Tracheal epithelial cell (primary cell): Measurements from ENCODE around the gene ACAT2. TPM values are rescaled to one million over a fixed set of nuclear protein-coding genes. Genes with fewer than 3 reads are reported as not detected.

Source experiments
- total RNA-seq: library from RNA; depleted of rRNA; stranded (reverse); fragments of >200 nt; gene quantifications from 2 replicates; pipeline ENCODE4 v1.2.1, GENCODE V29; 2014

Gene ACAT2
- 29.2 and 87.5 TPM in 2 replicates for total RNA-seq

DNA sequence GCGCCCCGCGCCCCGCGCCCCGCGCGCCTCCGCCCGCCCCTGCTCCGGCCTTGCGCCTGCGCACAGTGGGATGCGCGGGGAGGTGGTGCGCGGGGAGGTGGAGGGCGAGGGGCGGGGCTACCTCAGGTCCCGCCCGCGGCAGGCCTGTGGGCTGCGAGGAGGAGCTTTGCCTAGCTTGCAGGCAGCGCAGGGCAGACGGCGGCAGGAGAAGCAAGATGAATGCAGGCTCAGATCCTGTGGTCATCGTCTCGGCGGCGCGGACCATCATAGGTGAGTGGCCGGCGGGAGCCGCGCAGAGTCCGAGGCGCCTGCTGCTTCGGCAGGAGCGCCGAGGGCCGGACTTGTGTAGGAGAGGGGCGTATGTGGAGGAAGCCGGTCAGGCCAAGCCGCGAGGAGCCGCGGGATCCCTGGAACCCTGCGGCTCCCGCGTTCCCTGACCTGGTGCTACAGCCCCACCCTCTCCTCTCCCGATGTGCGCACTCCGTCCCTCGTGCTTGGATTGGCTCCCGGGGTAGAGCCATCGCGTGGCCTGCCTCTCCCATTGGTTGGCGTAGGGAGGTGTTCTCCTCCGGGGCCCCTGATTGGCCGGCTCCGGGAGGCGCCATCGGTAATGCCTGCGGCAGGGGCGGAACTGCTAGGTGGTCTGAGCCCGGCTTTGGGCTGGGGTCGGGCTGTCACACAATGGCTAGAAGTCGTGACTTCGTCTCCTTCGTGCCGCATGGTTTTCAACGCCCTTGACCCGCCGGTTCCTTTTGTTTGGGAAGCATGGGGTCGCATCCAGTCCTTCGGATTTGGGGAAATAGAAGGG, at the start of gene ACAT2:
TSS of gene ACAT2 (plus strand) at position 173 of the 808 bp plus-strand sequence. CDS start at position 216, 43 bp downstream.

DNA sequence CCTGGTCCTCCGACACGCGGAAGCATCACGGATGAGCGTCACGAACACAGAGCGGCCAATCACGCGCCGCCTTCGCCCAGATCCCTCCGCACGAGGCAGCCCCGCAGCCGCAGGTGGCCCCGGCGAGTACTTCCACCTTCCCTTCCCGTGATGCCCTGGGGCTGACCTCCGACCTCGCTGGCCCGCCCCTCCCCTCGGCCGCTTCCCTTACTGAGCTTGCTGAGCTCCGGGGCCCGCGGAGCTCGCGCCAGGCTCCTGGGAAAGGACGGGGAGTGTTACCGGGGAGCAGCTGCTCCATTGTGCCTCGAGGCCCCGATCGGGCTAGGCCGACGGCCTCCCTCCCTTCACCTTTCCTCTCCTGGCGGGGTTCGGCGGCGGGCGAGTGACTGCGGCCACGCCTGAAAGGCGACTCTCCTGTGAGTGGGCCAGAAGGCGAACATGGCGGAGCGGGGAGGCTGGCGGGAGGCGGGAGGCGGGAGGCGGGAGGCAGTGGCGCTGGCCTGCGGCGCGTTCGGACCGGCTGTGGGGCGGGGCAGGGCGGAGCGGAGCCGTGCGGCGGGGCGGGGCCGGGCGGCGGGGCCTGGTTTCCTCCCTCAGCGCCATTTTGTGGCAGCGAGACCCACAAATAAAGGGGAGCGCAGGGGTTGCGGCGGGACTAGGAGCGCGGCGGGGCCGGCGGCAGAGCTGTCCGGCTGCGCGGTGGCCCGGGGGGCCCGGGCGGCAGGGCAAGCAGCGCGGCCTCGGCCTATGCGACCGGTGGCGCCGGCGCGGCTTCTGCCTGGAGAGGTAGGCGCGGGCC, 34.7 kb upstream of the ACAT2 start, which contains the start of gene WTAP:
TSS of gene WTAP (plus strand) at position 589 of the 799 bp plus-strand sequence. CDS start 8,760 bp downstream, outside the sequence.

DNA sequence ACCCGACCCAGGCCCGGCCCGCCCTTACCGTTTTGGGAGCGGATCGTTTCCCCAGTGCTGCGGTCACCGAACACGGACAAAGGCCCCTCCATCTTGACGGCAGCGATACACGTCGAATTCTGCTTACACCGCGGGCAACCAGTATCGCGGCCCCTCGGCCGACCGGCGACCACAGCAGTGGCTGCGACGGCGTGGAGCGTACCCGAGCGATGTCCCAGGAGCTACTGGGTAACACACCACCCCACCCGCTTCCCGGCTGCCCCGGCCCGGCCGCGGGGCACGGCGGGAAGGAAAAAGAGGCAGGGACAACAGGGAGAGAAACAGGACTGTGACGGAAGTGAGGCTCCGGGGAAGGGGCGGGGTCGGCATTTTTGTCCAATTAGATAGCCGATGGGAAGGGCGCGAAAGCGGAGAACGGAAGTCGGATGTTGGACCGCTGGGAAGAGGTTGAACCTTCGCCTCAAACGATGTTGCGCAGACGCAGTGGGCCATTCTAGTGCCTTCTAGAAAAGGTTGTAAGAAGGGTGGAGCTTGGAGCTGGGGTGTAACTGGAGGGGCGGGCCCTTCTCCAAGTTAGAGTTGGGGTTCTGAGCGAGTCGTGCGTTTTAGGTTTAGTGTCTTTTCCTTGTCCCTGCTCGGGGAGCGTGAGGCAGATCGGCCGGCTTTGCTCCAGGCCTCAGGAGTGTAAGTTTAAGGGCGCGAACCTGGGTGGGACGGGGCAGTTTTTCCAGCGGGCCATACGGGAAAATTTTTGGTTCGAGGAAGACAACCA, 27.7 kb downstream of the ACAT2 start, which contains the start of gene TCP1:
TSS of gene TCP1 (minus strand) at position 226 of the 772 bp plus-strand sequence. CDS start at position 92, 134 bp downstream.

DNA sequence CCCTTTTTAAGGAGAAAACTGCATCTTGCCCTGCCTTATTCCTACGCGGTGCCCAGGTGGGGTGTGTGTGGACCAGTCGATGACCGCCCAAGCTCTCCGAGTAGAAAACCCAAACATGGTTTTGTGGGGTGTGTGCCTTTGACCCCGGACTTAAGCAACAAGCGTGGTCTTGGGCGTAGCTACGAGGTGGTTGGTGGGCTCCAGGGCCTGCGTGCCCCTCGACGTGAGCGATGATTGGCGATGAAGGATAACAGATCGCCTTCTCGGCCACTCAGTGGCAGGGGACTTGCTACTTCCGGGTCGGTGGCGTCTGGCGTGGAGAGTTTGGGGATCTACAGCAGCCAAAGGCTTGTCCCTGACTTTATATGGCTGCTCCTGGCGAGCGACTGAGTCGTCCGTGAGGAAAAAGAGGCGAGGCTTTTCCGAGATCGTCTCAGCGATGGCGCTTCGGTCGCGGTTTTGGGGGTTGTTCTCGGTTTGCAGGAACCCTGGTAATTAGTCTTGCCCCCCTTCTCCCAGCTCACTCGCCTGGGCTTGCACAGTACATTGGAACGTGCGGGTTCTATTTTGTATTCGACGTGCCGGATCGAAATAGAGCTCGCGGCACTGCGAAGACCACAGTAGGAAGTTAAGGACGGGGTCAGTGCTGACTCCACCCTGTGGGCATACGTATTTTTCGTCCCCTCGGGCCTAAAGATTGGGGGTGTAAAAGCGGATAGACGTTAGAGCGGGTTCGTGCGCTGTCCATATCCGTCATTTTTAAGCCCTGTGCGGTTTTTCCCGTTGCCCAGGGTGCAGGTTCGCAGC, 28.5 kb downstream of the ACAT2 start, which contains the start of gene MRPL18:
TSS of gene MRPL18 (plus strand) at position 319 of the 807 bp plus-strand sequence. CDS start at position 440, 121 bp downstream.

DNA sequence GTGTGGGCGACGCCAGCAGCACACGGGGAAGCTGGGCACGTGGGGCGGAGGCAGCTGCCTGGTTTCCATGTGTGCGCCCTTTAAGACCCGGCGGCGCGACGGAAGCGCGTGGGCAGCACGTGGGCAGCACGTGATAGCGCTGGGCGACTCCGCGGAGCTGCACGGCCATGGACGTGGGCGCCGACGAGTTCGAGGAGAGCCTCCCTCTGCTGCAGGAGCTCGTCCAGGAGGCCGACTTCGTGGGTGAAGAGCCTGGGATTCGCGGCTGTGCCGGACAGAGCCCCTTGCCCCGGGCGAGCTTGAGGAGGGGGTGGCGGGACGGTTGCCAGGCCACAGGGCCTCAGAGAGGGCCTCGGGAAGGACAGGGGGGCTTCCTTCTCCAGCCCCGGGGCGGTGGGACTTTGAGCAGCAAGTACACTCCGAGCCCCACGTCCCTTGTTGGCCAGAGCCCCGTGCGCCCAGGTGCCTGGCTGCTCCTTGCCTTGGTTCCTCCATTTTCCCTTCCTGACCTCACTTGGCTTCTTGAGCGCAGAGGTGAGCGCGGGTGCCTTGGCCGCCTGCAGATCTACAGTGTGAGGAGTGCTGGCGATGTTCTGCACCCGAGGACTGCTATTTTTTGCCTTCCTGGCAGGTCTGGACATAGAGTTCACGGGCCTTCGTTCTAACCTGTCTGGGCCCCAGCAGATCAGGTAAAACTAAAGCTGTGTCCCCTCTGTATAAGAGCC, 38.5 kb downstream of the ACAT2 start, which contains the start of gene PNLDC1:
TSS of gene PNLDC1 (plus strand) at position 136 of the 725 bp plus-strand sequence. CDS start at position 168, 32 bp downstream.

Other genes starting within 250 kb of the ACAT2 start
- gene SOD2, start 68.8 kb upstream of the ACAT2 start, total RNA-seq: 59.7 and 767 TPM in 2 replicates
- 87.0 and 94.0 TPM in 2 replicates for gene WTAP, start 34.5 kb upstream of the ACAT2 start, total RNA-seq
- 222 and 276 TPM in 2 replicates for gene TCP1, start 27.6 kb downstream of the ACAT2 start, total RNA-seq
- 80.1 and 80.2 TPM in 2 replicates for gene MRPL18, start 28.4 kb downstream of the ACAT2 start, total RNA-seq
- under 0.01 and 0.21 TPM in 2 replicates for gene PNLDC1, start 38.2 kb downstream of the ACAT2 start, total RNA-seq
- gene MAS1, start 128.9 kb downstream of the ACAT2 start, total RNA-seq: under 0.01 TPM in 1 of 2 replicates, not detected in the other
- gene IGF2R, start 207.0 kb downstream of the ACAT2 start, total RNA-seq: 107 and 118 TPM in 2 replicates